Caco-2 (cell line): ENCODE measurements around the gene COPG1. TPM values are rescaled to one million over a fixed set of nuclear protein-coding genes. Genes with fewer than 3 reads are reported as not detected.

ENCODE experiments used
- BruUV-seq: library from RNA; stranded (reverse); fragments of 400-500 nt; replicated peaks from 2 replicates; lab custom pipeline; 2021; lab: Mats Ljungman, UMichigan
- CTCF ChIA-PET: fragments of 300-600 bp; sonication (Branson Sonifier 250); formaldehyde crosslinking; loops from one replicate; lab custom pipeline; 2022; ENCODE audit warnings: antibody characterized with exemption; lab: Charles Lee
- POLR2A ChIA-PET: fragments of 300-600 bp; sonication (Branson Sonifier 250); formaldehyde crosslinking; loops from one replicate; lab custom pipeline; 2022; ENCODE audit warnings: antibody characterized with exemption; lab: Charles Lee
- DNase-seq, 2 experiments: peaks; one replicate each; pipeline versions ENCODE4 v3.0.0 to v3.0.0-alpha.2; 2020 to 2022
- H3K27me3 ChIP-seq: replicated peaks from 2 replicates; pipeline ENCODE4 v1.6.0; 2011; ENCODE audit warnings: low read length; ENCODE audit not compliant: control insufficient read depth, insufficient read depth
- H3K36me3 ChIP-seq: 2 replicates; pipeline ENCODE4 v1.5.1; 2011; ENCODE audit warnings: low read length; ENCODE audit not compliant: control insufficient read depth, insufficient read depth
- H3K4me1 ChIP-seq: fragments of 250-450 bp; sonication (Bioruptor Pico); 2 replicates; pipeline ENCODE4 v1.5.1; 2020; ENCODE audit warnings: mild to moderate bottlenecking
- H3K4me3 ChIP-seq: 2 replicates; pipeline ENCODE4 v1.5.1; 2011; ENCODE audit warnings: low read depth, mild to moderate bottlenecking, control low read depth, low read length
- H3K9me3 ChIP-seq: fragments of 250-450 bp; sonication (Bioruptor Pico); 2 replicates; pipeline ENCODE4 v1.5.1; 2020; ENCODE audit warnings: mild to moderate bottlenecking, moderate library complexity
- H3K27ac Mint-ChIP-seq: one replicate; pipeline ENCODE4 v1.8.0; 2022; ENCODE audit warnings: mixed read lengths; ENCODE audit not compliant: unreplicated experiment
- H3K27me3 Mint-ChIP-seq: one replicate; pipeline ENCODE4 v1.8.0; 2022; ENCODE audit warnings: mixed read lengths; ENCODE audit not compliant: insufficient read depth, unreplicated experiment
- H3K36me3 Mint-ChIP-seq: one replicate; pipeline ENCODE4 v1.8.0; 2022; ENCODE audit warnings: mild to moderate bottlenecking, mixed read lengths; ENCODE audit not compliant: insufficient read depth, unreplicated experiment
- H3K4me1 Mint-ChIP-seq: one replicate; pipeline ENCODE4 v1.8.0; 2022; ENCODE audit warnings: low read depth, mixed read lengths; ENCODE audit not compliant: unreplicated experiment
- H3K4me3 Mint-ChIP-seq: one replicate; pipeline ENCODE4 v1.8.0; 2022; ENCODE audit warnings: mild to moderate bottlenecking, moderate library complexity, mixed read lengths; ENCODE audit not compliant: unreplicated experiment
- H3K9me3 Mint-ChIP-seq: one replicate; pipeline ENCODE4 v1.8.0; 2022; ENCODE audit warnings: mixed read lengths; ENCODE audit not compliant: unreplicated experiment
- CTCF ChIP-seq, 2 experiments: fragments of 200-600 bp in 1 of 2; IDR thresholded peaks; 1 replicate in 1 of 2; 2 replicates in 1 of 2; pipeline versions ENCODE4 v1.5.1 to v1.8.0; 2011 to 2022; ENCODE audit warnings: antibody characterized with exemption in 1 of 2, control low read depth in 1 of 2, inconsistent platforms in 1 of 2, low read depth in 1 of 2, low read length in 1 of 2, mild to moderate bottlenecking in 1 of 2, moderate library complexity in 1 of 2; ENCODE audit not compliant: insufficient read depth in 1 of 2, severe bottlenecking in 1 of 2, unreplicated experiment in 1 of 2
- intact Hi-C: fragments of 100-400 bp; cut with micrococcal nuclease; formaldehyde crosslinking; loops from one replicate; pipeline ENCODE4 v1.10.0; 2022; ENCODE audit not compliant: unreplicated experiment
- total RNA-seq: library from RNA; stranded (reverse); gene quantifications from 2 replicates; pipeline ENCODE4 v1.2.3, GENCODE V29; 2022

COPG1 gene
- total RNA-seq, 1 experiment from 2014 or later, result 178 TPM

DNA sequence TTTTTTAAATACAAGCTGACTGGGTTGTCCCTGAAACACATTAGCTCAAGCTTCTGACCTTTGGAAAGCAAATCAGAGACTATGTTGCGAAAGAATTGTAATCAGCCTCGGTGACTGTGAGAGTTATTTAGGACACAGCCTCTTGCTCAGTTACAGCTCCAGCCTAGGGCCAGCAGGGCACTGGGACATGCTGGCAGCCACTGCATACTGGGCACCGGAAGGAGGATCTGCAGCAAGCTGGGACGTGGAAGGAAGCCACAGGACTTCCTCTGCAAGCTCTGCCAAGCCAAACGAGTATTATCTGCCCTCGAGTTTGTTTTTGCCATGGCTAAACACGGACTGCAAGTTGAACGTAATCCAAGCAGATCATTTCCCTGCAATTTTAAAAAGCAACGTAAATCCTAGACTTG lies 24.4 kb upstream of the COPG1 start:
- DNase-seq, result peak; percentile 54 to 56
- peaks cover 7% of the 10 kb centered on the region for H3K4me1 Mint-ChIP-seq
- H3K27me3 Mint-ChIP-seq, result no peaks in the 10 kb centered on the region
- CTCF ChIA-PET, result interaction anchor here (0.6 to 1.2 kb wide), 6 partner anchors 21 to 716 kb away, joined by 3 to 7 read pairs (median 4); no protein-coding TSS in a partner anchor
- peak overlapping the region; percentile 65 for H3K4me3 Mint-ChIP-seq
- TF ChIP-seq CTCF (IDR thresholded peaks at IDR 0.05; ENCODE audit: insufficient read depth in 1 of 2, low read depth in 1 of 2, low read length in 1 of 2, severe bottlenecking in 1 of 2, unreplicated experiment in 1 of 2), result no peak
- intact Hi-C loops, result no loop called here
- no peak overlapping the region for H3K27ac Mint-ChIP-seq
- Histone ChIP-seq H3K27me3 (no peaks in the 10 kb centered on the region), H3K4me1 (peaks cover 9% of the 10 kb centered on the region), H3K4me3 (peak overlapping the region; percentile 21), H3K36me3 (no peaks in the 10 kb centered on the region), H3K9me3 (no peaks in the 10 kb centered on the region)
- no peaks in the 10 kb centered on the region for H3K9me3 Mint-ChIP-seq
- POLR2A ChIA-PET, result interaction anchor here (0.6 to 0.9 kb wide), 4 partner anchors 39 to 149 kb away, joined by 3 to 10 read pairs (median 4); no protein-coding TSS in a partner anchor
- BruUV-seq, result no TSS peak
- no peaks in the 10 kb centered on the region for H3K36me3 Mint-ChIP-seq

GRCh38 chr3:129226374-129226773 lies 23.0 kb upstream of the COPG1 start:
- no peak for DNase-seq
- POLR2A ChIA-PET, result no interaction called here

GRCh38 chr3:129228891-129229585 lies 20.4 kb upstream of the COPG1 start:
- Histone ChIP-seq H3K9me3 (no peaks in the 10 kb centered on the region), H3K27me3 (no peaks in the 10 kb centered on the region), H3K36me3 (no peaks in the 10 kb centered on the region), H3K4me1 (peaks cover 9% of the 10 kb centered on the region), H3K4me3 (no peak overlapping the region)
- Mint-ChIP-seq H3K9me3 (no peaks in the 10 kb centered on the region), H3K27me3 (no peaks in the 10 kb centered on the region), H3K4me3 (no peak overlapping the region), H3K4me1 (peaks cover 7% of the 10 kb centered on the region), H3K36me3 (no peaks in the 10 kb centered on the region), H3K27ac (peak overlapping the region; percentile 16)
- ChIA-PET CTCF (interaction anchor here (1.0 kb wide), 1 partner anchor 17 kb away, joined by 4 read pairs; no protein-coding TSS in a partner anchor), POLR2A (no interaction called here)
- peak in 1 of 2 experiments; percentile 11 for DNase-seq
- TF ChIP-seq CTCF (IDR thresholded peaks at IDR 0.05; ENCODE audit: insufficient read depth in 1 of 2, low read depth in 1 of 2, low read length in 1 of 2, severe bottlenecking in 1 of 2, unreplicated experiment in 1 of 2), result peak in 1 of 2 experiments; percentile 11
- intact Hi-C loops, result no loop called here
- no TSS peak for BruUV-seq

More at GRCh38 chr3:129226374-129226773, 23.0 kb upstream of the COPG1 start:
- BruUV-seq, result no TSS peak
- H3K36me3 ChIP-seq, result no peaks in the 10 kb centered on the region
- no peaks in the 10 kb centered on the region for H3K9me3 ChIP-seq
- H3K4me3 Mint-ChIP-seq, result no peak overlapping the region
- no peaks in the 10 kb centered on the region for H3K27me3 ChIP-seq
- no peaks in the 10 kb centered on the region for H3K27me3 Mint-ChIP-seq
- H3K4me1 ChIP-seq, result peaks cover 9% of the 10 kb centered on the region
- intact Hi-C loops, result no loop called here
- no peaks in the 10 kb centered on the region for H3K36me3 Mint-ChIP-seq
- no peak overlapping the region for H3K4me3 ChIP-seq
- no peaks in the 10 kb centered on the region for H3K9me3 Mint-ChIP-seq
- peaks cover 7% of the 10 kb centered on the region for H3K4me1 Mint-ChIP-seq
- no peak for TF ChIP-seq CTCF (IDR thresholded peaks at IDR 0.05; ENCODE audit: insufficient read depth in 1 of 2, low read depth in 1 of 2, low read length in 1 of 2, severe bottlenecking in 1 of 2, unreplicated experiment in 1 of 2)
- CTCF ChIA-PET, result interaction anchor here (0.9 kb wide), 1 partner anchor 18 kb away, joined by 3 read pairs; no protein-coding TSS in a partner anchor
- H3K27ac Mint-ChIP-seq, result no peak overlapping the region
